Natural killer cell treated with Interleukin-12 subunit alpha and Interleukin-12 subunit beta and Interleukin-15 and Interleukin-18, amount 100 ng/mL, for 72 hours (primary cell): ENCODE measurements around the gene HSP90AB1. TPM values are rescaled to one million over a fixed set of nuclear protein-coding genes. Genes with fewer than 3 reads are reported as not detected.

Source experiments
- ATAC-seq, 2 donors: fragments of 150-1000 bp; cut with Tn5 transposase in 1 of 2; sonication (Bioruptor Pico), chemical (Tn5 transposase) in 1 of 2; 2 replicates each; pipeline ENCODE4 v1.10.0; 2021
- DNase-seq: peaks from one replicate; pipeline ENCODE4 v3.0.0; 2022; ENCODE audit warnings: low spot score
- H3K27ac Mint-ChIP-seq, 2 donors: 1 replicate in 1 of 2; 2 replicates in 1 of 2; pipeline ENCODE4 v1.8.0; 2022; ENCODE audit warnings: mixed read lengths in 2 of 2, mild to moderate bottlenecking in 1 of 2, moderate library complexity in 1 of 2
- H3K27me3 Mint-ChIP-seq, 2 donors: 1 replicate in 1 of 2; 2 replicates in 1 of 2; pipeline ENCODE4 v1.8.0; 2022; ENCODE audit warnings: mixed read lengths in 2 of 2
- H3K36me3 Mint-ChIP-seq: one replicate; pipeline ENCODE4 v1.8.0; 2022; ENCODE audit warnings: mixed read lengths
- H3K4me1 Mint-ChIP-seq, 2 donors: 1 replicate in 1 of 2; 2 replicates in 1 of 2; pipeline ENCODE4 v1.8.0; 2022; ENCODE audit warnings: low read depth in 2 of 2, mixed read lengths in 2 of 2, mild to moderate bottlenecking in 1 of 2
- H3K4me3 Mint-ChIP-seq: one replicate; pipeline ENCODE4 v1.8.0; 2022; ENCODE audit warnings: mixed read lengths
- H3K9me3 Mint-ChIP-seq: 2 replicates; pipeline ENCODE4 v1.8.0; 2022; ENCODE audit warnings: mixed read lengths
- total RNA-seq, 2 donors: library from RNA; stranded (reverse); gene quantifications; one replicate each; pipeline ENCODE4 v1.2.3, GENCODE V29; 2022

HSP90AB1 gene
- total RNA-seq, 2 donors from 2014 or later, result 1,035 to 1,696 TPM

GRCh38 chr6:44275749-44276648 is 29.1 kb downstream of the HSP90AB1 start:
- H3K9me3 Mint-ChIP-seq, result no peaks in the 10 kb centered on the region
- peak; percentile 25 to 60 for ATAC-seq
- no peaks in the 10 kb centered on the region for H3K36me3 Mint-ChIP-seq
- peaks cover 51 to 52% of the 10 kb centered on the region in 2 donors for H3K27me3 Mint-ChIP-seq
- peaks cover 0 to 10% of the 10 kb centered on the region in 2 donors for H3K4me1 Mint-ChIP-seq
- no peak overlapping the region for H3K4me3 Mint-ChIP-seq
- no peak overlapping the region for H3K27ac Mint-ChIP-seq
- DNase-seq, result no peak

- no peak overlapping the region for H3K27ac Mint-ChIP-seq
- H3K4me3 Mint-ChIP-seq, result no peak overlapping the region
- no peaks in the 10 kb centered on the region for H3K36me3 Mint-ChIP-seq
- H3K4me1 Mint-ChIP-seq, result peaks cover 0 to 7% of the 10 kb centered on the region in 2 donors
- no peak for DNase-seq
- ATAC-seq, result no peak
- H3K9me3 Mint-ChIP-seq, result no peaks in the 10 kb centered on the region
- H3K27me3 Mint-ChIP-seq, result peaks cover 43 to 46% of the 10 kb centered on the region in 2 donors
Observed at GRCh38 chr6:44276667-44277640, 30.1 kb downstream of the HSP90AB1 start.

- Mint-ChIP-seq H3K4me1 (peaks cover 0 to 7% of the 10 kb centered on the region in 2 donors), H3K27me3 (peaks cover 37 to 42% of the 10 kb centered on the region in 2 donors), H3K27ac (no peak overlapping the region), H3K4me3 (no peak overlapping the region), H3K9me3 (no peaks in the 10 kb centered on the region), H3K36me3 (no peaks in the 10 kb centered on the region)
- ATAC-seq (no peak), DNase-seq (no peak)
Observed at GRCh38 chr6:44277763-44278162, 30.9 kb downstream of the HSP90AB1 start.

GRCh38 chr6:44278315-44278714 is 31.4 kb downstream of the HSP90AB1 start:
- peaks cover 0 to 7% of the 10 kb centered on the region in 2 donors for H3K4me1 Mint-ChIP-seq
- no peak for DNase-seq
- no peaks in the 10 kb centered on the region for H3K36me3 Mint-ChIP-seq
- H3K4me3 Mint-ChIP-seq, result no peak overlapping the region
- no peaks in the 10 kb centered on the region for H3K9me3 Mint-ChIP-seq
- no peak for ATAC-seq
- no peak overlapping the region for H3K27ac Mint-ChIP-seq
- peaks cover 34 to 37% of the 10 kb centered on the region in 2 donors for H3K27me3 Mint-ChIP-seq

- DNase-seq (no peak), ATAC-seq (no peak)
- no peaks in the 10 kb centered on the region for H3K36me3 Mint-ChIP-seq
- peaks cover 0 to 7% of the 10 kb centered on the region in 2 donors for H3K4me1 Mint-ChIP-seq
- no peak overlapping the region for H3K27ac Mint-ChIP-seq
- H3K9me3 Mint-ChIP-seq, result no peaks in the 10 kb centered on the region
- H3K4me3 Mint-ChIP-seq, result no peak overlapping the region
- peaks cover 40 to 41% of the 10 kb centered on the region in 2 donors for H3K27me3 Mint-ChIP-seq
Observed at GRCh38 chr6:44278774-44279697, 32.1 kb downstream of the HSP90AB1 start.

GRCh38 chr6:44284121-44284520 is 37.2 kb downstream of the HSP90AB1 start:
- no peaks in the 10 kb centered on the region for H3K9me3 Mint-ChIP-seq
- no peaks in the 10 kb centered on the region for H3K36me3 Mint-ChIP-seq

GRCh38 chr6:44284867-44285266 is 38.0 kb downstream of the HSP90AB1 start:
- no peak overlapping the region for H3K27ac Mint-ChIP-seq
- H3K9me3 Mint-ChIP-seq, result no peaks in the 10 kb centered on the region
- H3K27me3 Mint-ChIP-seq, result peaks cover 40 to 54% of the 10 kb centered on the region in 2 donors

More at GRCh38 chr6:44284121-44284520, 37.2 kb downstream of the HSP90AB1 start:
- no peak for ATAC-seq
- DNase-seq, result no peak
- H3K4me3 Mint-ChIP-seq, result no peak overlapping the region
- peaks cover 39 to 54% of the 10 kb centered on the region in 2 donors for H3K27me3 Mint-ChIP-seq
- no peaks in the 10 kb centered on the region for H3K4me1 Mint-ChIP-seq
- H3K27ac Mint-ChIP-seq, result no peak overlapping the region

GRCh38 chr6:44285552-44286284 is 38.8 kb downstream of the HSP90AB1 start:
- Mint-ChIP-seq H3K27ac (no peak overlapping the region), H3K36me3 (no peaks in the 10 kb centered on the region), H3K4me1 (no peaks in the 10 kb centered on the region), H3K4me3 (no peak overlapping the region), H3K27me3 (peaks cover 45 to 61% of the 10 kb centered on the region in 2 donors), H3K9me3 (no peaks in the 10 kb centered on the region)
- ATAC-seq, result no peak
- no peak for DNase-seq

More at GRCh38 chr6:44284867-44285266, 38.0 kb downstream of the HSP90AB1 start:
- Mint-ChIP-seq H3K4me3 (no peak overlapping the region), H3K36me3 (no peaks in the 10 kb centered on the region), H3K4me1 (no peaks in the 10 kb centered on the region)
- ATAC-seq (no peak), DNase-seq (no peak)

GRCh38 chr6:44286285-44286565 is 39.3 kb downstream of the HSP90AB1 start:
- Mint-ChIP-seq H3K27ac (no peak overlapping the region), H3K9me3 (no peaks in the 10 kb centered on the region), H3K4me3 (no peak overlapping the region), H3K36me3 (no peaks in the 10 kb centered on the region), H3K27me3 (peaks cover 45 to 64% of the 10 kb centered on the region in 2 donors), H3K4me1 (no peaks in the 10 kb centered on the region)
- no peak for ATAC-seq
- DNase-seq, result no peak

GRCh38 chr6:44286747-44287146 is 39.8 kb downstream of the HSP90AB1 start:
- H3K4me3 Mint-ChIP-seq, result no peak overlapping the region
- ATAC-seq, result no peak
- H3K9me3 Mint-ChIP-seq, result no peaks in the 10 kb centered on the region
- peaks cover 49 to 69% of the 10 kb centered on the region in 2 donors for H3K27me3 Mint-ChIP-seq
- no peak for DNase-seq
- H3K4me1 Mint-ChIP-seq, result no peaks in the 10 kb centered on the region
- H3K27ac Mint-ChIP-seq, result no peak overlapping the region
- no peaks in the 10 kb centered on the region for H3K36me3 Mint-ChIP-seq

GRCh38 chr6:44289726-44290260 is 42.9 kb downstream of the HSP90AB1 start:
- DNase-seq, result no peak
- Mint-ChIP-seq H3K27ac (no peak overlapping the region), H3K36me3 (no peaks in the 10 kb centered on the region), H3K4me1 (no peaks in the 10 kb centered on the region), H3K4me3 (no peak overlapping the region), H3K9me3 (no peaks in the 10 kb centered on the region), H3K27me3 (peaks cover 51 to 72% of the 10 kb centered on the region in 2 donors)
- no peak for ATAC-seq

- H3K27me3 Mint-ChIP-seq, result peaks cover 59 to 64% of the 10 kb centered on the region in 2 donors
- no peak overlapping the region for H3K27ac Mint-ChIP-seq
- ATAC-seq, result no peak
Observed at GRCh38 chr6:44291841-44292240, 44.9 kb downstream of the HSP90AB1 start.

More at GRCh38 chr6:44291841-44292240, 44.9 kb downstream of the HSP90AB1 start:
- H3K36me3 Mint-ChIP-seq, result no peaks in the 10 kb centered on the region
- no peaks in the 10 kb centered on the region for H3K9me3 Mint-ChIP-seq
- H3K4me1 Mint-ChIP-seq, result peaks cover 0 to 4% of the 10 kb centered on the region in 2 donors
- no peak overlapping the region for H3K4me3 Mint-ChIP-seq
- DNase-seq, result no peak
